Neural cell (in vitro differentiated cells): ENCODE data around the gene TEX14.

Experiments
- EP300 ChIP-seq: fragments of 450-650 bp; conservative IDR thresholded peaks from 2 replicates; pipeline ENCODE4 v1.6.1; 2014; ENCODE audit warnings: antibody characterized with exemption, mild to moderate bottlenecking, moderate library complexity; ENCODE audit not compliant: poor library complexity, severe bottlenecking
- EZH2 ChIP-seq: fragments of 200-600, 300-800 bp; shearing (Covaris generic), sonication (generic); IDR thresholded peaks from 2 replicates; pipeline ENCODE4 v1.6.1; 2014; ENCODE audit warnings: antibody characterized with exemption, low read length, borderline replicate concordance, mild to moderate bottlenecking; ENCODE audit not compliant: insufficient read depth, poor library complexity, severe bottlenecking
- MXI1 ChIP-seq: fragments of 450-650 bp; conservative IDR thresholded peaks from 2 replicates; pipeline ENCODE4 v1.6.1; 2014; ENCODE audit warnings: antibody characterized with exemption, mild to moderate bottlenecking; ENCODE audit not compliant: poor library complexity, severe bottlenecking
- POLR2AphosphoS5 ChIP-seq: IDR thresholded peaks from 2 replicates; pipeline ENCODE4 v1.6.1; 2012
- RAD21 ChIP-seq: fragments of 450-650 bp; conservative IDR thresholded peaks from 2 replicates; pipeline ENCODE4 v1.6.1; 2014; ENCODE audit warnings: antibody characterized with exemption, mild to moderate bottlenecking, moderate library complexity
- TF ChIP-seq, protein P1 (sequence below): fragments of 450-650 bp; IDR thresholded peaks from 2 replicates; pipeline ENCODE4 v1.5.1; 2014; ENCODE audit warnings: antibody characterized with exemption, mild to moderate bottlenecking, moderate library complexity; ENCODE audit not compliant: poor library complexity, severe bottlenecking
- TF ChIP-seq, protein P2 (sequence below): IDR thresholded peaks from 2 replicates; pipeline ENCODE4 v1.6.1; 2012; ENCODE audit warnings: borderline replicate concordance

DNA sequence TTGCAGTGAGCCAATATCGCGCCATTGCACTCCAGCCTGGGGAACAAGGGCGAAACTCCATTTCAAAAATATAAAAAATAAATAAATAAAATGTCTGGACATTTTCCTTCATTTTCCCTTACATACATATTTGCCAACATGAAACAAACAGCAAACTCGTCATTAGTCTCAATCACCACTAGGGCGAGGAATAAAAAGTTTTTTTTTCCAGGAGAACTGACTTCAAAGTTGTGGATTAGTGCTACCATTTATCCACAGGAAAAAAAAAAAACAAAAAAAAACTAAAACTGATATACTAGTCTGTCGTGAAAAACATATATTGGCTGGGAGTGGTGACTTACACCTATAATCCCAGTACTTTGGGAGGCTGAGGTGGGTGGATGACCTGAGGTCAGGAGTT lies 100.4 kb downstream of the TEX14 start:
- TF ChIP-seq, protein P1, sequence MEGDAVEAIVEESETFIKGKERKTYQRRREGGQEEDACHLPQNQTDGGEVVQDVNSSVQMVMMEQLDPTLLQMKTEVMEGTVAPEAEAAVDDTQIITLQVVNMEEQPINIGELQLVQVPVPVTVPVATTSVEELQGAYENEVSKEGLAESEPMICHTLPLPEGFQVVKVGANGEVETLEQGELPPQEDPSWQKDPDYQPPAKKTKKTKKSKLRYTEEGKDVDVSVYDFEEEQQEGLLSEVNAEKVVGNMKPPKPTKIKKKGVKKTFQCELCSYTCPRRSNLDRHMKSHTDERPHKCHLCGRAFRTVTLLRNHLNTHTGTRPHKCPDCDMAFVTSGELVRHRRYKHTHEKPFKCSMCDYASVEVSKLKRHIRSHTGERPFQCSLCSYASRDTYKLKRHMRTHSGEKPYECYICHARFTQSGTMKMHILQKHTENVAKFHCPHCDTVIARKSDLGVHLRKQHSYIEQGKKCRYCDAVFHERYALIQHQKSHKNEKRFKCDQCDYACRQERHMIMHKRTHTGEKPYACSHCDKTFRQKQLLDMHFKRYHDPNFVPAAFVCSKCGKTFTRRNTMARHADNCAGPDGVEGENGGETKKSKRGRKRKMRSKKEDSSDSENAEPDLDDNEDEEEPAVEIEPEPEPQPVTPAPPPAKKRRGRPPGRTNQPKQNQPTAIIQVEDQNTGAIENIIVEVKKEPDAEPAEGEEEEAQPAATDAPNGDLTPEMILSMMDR = no peak
- TF ChIP-seq RAD21 = no peak
- TF ChIP-seq, protein P2, sequence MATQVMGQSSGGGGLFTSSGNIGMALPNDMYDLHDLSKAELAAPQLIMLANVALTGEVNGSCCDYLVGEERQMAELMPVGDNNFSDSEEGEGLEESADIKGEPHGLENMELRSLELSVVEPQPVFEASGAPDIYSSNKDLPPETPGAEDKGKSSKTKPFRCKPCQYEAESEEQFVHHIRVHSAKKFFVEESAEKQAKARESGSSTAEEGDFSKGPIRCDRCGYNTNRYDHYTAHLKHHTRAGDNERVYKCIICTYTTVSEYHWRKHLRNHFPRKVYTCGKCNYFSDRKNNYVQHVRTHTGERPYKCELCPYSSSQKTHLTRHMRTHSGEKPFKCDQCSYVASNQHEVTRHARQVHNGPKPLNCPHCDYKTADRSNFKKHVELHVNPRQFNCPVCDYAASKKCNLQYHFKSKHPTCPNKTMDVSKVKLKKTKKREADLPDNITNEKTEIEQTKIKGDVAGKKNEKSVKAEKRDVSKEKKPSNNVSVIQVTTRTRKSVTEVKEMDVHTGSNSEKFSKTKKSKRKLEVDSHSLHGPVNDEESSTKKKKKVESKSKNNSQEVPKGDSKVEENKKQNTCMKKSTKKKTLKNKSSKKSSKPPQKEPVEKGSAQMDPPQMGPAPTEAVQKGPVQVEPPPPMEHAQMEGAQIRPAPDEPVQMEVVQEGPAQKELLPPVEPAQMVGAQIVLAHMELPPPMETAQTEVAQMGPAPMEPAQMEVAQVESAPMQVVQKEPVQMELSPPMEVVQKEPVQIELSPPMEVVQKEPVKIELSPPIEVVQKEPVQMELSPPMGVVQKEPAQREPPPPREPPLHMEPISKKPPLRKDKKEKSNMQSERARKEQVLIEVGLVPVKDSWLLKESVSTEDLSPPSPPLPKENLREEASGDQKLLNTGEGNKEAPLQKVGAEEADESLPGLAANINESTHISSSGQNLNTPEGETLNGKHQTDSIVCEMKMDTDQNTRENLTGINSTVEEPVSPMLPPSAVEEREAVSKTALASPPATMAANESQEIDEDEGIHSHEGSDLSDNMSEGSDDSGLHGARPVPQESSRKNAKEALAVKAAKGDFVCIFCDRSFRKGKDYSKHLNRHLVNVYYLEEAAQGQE = no peak
- no peak for TF ChIP-seq POLR2AphosphoS5
- no peak for TF ChIP-seq MXI1
- no peak for TF ChIP-seq EZH2
- no peak for TF ChIP-seq EP300
